A204.1 (cell line): ENCODE results near the gene EIF1AX.
A peak's percentile ranks its signal among the peaks of the same experiment; 100 is the strongest.
"Not testable (repeated sequence)": the region's sequence is repeated elsewhere in the genome, so short reads cannot be mapped to it uniquely, and the experiment has no call there.

ENCODE experiments used
- FAIRE-seq: peaks from 2 replicates; lab custom pipeline; 2012; peaks lifted over from hg19 to GRCh38; lab: Jason Lieb, UNC

EIF1AX gene, protein sequence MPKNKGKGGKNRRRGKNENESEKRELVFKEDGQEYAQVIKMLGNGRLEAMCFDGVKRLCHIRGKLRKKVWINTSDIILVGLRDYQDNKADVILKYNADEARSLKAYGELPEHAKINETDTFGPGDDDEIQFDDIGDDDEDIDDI

GRCh38 chrX:20141281-20142220 is at the start of gene EIF1AX:
Gene EIF1AX (minus strand): TSS chrX:20141838. CDS start chrX:20141640, 198 bp downstream.
- peak; percentile 98 for FAIRE-seq

- no peak for FAIRE-seq
These were observed 47.5 kb upstream of the EIF1AX start for GRCh38 chrX:20189171-20189570.

DNA sequence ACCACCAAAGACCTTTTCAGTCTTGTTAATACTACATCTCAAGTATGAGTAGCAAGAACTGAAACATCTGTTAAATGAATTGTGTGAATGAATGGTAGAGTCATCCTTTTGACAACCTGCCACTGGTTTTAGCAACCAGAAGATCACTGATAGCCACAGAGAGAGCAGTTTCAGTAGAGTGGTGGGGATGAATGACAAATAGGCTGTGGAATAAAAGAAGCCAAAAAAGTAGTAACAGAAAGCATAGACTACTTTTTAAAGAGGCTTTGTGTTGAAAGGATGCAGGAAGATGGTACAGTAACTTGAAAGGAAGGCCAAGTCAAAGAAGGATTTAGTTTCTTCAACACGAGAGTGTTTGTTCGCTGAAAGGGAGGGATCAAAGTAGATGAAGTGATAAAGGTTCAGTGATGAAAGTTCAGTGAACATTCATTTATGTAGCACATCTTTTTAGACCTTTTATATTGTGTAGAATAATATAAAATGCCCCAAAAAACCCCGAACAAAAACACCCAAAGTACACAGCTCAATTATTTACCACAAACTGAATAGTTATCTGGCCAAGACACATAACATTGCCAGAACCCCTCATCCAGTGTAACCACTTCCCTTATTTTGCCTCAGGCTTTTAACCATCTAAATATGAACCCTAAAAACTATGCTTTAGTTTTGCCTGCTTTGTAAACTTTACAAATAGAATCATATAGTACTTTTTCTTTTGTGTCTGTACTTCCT is 40.1 kb upstream of the EIF1AX start:
- FAIRE-seq = no peak

DNA sequence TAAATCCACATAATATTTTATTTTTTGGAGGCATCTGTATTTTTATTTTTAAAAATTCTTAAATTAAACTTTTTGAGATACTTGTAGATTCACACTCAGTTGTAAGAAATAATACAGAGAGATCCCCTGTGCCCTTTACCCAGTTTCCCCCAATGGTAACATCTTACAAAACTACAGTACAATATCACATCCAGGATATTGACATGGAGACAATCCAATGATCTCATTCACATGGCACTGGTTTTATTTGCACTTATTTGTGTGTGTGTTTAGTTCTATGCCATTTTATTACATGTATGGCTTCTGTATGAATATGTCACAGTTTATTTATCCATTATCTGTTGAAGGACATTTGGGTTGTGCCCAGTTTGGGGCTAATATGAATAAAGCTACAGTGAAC is 35.5 kb upstream of the EIF1AX start:
- FAIRE-seq = no peak

GRCh38 chrX:20173856-20174255 is 32.2 kb upstream of the EIF1AX start:
- FAIRE-seq = no peak

DNA sequence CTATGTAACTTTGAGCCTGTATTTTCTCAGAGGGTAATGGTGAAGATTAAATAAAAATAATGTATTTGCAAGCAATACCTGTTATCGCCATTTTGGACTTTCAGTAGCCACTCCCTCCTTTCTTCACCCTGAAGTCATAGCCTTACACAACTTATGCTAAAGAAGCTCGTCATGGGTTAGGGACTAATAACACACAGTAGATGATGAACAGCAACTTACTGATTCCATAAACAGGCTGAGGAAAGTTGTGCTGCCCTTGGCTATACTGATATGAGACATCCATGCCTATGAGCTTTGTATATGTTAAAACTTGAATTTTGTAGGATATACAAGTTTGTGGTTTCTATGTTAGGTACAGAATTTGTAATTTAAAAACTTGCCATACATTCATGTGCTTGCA is 31.7 kb upstream of the EIF1AX start:
- FAIRE-seq = no peak

DNA sequence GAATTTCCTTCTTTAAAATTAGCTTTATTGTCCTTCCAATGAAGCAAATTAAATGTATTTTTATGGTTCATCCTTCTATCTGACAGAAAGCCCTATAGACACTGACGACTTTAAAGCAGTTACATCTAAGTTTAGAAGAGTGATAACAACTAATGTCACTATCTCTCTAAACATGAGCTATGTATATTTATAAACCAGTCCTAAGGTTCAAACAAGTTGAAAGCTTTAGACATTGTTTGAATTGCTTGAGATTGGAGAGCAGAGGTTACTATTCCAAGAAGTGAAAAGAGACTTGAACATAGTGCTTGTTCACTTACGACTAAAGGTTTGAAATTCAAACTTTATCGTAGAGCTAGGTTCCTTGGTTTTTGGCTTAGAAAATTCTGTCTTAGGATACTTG is 30.2 kb upstream of the EIF1AX start:
- FAIRE-seq = no peak

- FAIRE-seq = not testable (repeated sequence)
These were observed 20.9 kb upstream of the EIF1AX start for GRCh38 chrX:20162516-20162915.

- no peak for FAIRE-seq
These were observed 18.3 kb upstream of the EIF1AX start for GRCh38 chrX:20159797-20160385.

- FAIRE-seq = no peak
These were observed 10.1 kb upstream of the EIF1AX start for GRCh38 chrX:20151689-20152088.

DNA sequence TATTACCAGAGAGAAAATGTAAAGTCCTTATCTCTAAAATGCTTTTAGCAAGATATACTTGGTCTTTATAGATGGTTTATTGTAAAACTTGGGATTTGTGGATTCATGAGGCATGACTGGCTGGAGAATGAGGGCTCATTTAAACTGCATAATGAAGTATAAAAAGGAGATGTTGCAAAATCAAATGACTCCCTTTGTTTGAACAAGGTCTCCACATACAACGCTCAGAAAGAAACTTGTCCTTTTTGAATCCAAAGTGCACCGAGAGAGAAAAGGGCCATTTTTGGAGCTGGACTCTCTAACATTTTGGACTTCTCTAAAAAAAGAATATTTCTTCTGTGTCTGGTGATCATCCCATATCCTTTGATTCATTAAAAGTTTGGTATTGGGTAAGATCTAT is 7.7 kb upstream of the EIF1AX start:
- FAIRE-seq = no peak

DNA sequence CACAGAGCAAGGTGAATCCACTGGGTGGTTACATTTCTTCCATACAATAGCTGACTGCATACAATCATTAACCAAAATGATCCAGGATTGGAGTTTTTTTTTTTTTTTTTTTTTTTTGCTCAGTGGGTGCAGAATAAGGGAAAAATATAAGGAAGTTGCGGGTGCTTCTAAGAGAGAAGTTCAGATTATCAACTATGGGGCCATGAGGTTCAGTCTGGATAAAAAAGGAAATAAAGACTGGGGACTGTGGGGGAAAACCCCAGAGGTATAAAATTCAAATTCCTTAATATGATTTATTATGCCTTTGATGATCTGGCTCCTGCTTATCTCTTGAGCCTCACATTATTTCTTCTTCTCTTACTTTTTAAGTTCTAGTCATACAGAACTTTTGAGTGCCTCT is 5.9 kb upstream of the EIF1AX start:
- no peak for FAIRE-seq

DNA sequence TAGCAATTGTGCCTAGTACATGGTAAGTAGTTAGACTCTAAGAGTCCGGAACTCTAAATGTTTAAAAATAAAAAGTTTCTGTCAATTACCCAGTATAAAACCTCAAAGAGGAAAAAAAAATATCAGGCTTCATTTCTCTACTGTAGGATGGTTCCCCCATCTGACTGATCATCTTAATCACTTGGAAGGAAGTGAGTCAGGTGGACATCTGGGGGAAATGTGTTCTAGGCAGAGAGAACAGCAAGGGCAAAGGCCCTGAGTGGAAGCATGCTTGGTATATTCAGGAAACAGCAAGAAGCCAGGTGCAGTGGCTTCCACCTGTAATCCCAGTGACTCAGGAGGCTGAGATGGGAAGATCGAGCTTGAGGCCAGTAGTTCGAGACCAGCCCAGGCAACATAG is 2.9 kb upstream of the EIF1AX start:
- FAIRE-seq = no peak

DNA sequence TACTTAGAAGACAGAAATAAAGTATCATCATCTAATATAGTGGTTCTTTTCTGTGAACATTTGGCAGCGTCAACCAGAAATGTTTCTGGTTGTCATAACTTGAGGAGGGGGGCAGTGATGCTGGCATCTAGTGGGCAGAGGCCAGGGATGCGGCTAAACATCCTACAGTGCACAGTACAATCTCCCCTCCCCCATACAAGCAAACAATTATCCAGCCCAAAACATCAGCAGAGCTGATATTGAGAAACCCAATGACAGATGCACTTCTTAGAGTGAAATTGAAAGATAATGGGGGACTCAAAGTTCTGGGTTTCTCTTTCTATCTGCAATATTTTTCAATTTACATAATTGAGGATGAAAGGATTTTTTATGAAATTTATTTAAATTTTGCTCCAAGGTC is 1.9 kb upstream of the EIF1AX start:
- FAIRE-seq = no peak

- no peak for FAIRE-seq
These were observed 1.5 kb upstream of the EIF1AX start for GRCh38 chrX:20143111-20143510.

GRCh38 chrX:20140420-20140819 is 1.2 kb downstream of the EIF1AX start:
- FAIRE-seq = no peak

- no peak for FAIRE-seq
These were observed 1.7 kb downstream of the EIF1AX start for GRCh38 chrX:20139966-20140365.

GRCh38 chrX:20135944-20136343 is 5.7 kb downstream of the EIF1AX start:
- FAIRE-seq = no peak

GRCh38 chrX:20132666-20133065 is 9.0 kb downstream of the EIF1AX start:
- FAIRE-seq = no peak

DNA sequence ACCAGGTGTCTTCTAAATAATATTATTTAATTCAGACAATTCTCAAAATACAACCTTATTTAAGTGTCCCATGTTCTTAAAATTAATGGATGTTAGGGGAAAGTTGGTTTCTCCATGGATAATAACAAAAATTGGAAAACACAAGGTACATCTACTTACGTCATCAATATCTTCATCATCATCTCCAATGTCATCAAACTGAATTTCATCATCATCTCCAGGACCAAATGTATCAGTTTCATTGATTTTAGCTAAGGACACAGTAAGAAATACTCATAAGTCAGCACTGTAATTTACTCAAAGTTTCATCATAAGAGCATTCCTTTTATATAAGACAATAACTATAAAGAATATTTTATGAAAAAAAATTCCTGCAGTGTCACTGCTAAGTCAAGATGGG is 11.3 kb downstream of the EIF1AX start:
- no peak for FAIRE-seq

DNA sequence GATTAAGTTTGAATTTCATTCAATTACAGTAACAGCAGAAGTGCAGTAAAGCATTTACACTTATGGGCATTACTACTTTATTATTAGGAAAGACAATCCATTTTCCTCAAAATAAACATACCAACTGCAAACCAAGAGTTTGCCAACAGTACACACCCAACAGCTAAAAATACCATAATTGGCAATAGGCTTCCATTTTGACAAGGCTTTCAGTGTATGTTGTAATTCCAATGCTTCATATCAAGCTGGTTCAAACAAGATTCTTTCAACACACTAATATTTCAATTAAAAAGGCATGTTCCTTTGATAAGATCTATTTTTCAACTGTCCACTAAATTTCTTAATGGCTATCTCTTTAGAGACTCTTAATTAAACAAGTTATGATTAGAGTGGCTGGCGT is 12.1 kb downstream of the EIF1AX start:
- FAIRE-seq = no peak

- no peak for FAIRE-seq
These were observed 13.0 kb downstream of the EIF1AX start for GRCh38 chrX:20128670-20129069.

DNA sequence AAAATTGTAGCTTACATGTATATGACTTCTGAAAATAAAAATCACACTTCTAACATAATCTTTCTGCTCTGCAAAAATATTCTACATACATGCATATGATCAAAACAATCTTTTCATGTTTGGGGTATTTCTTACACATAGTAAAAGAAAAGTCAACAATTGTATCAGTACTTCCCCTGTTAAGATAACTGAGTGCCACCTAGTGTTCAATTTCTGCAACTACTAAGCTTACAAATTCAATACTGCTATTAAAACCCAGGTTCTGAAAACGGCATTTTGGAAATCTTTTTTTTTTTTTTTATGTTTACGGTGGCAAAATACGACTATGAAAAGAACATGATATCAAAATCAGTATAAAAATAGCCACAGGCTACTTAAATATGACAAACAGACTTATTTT is 14.2 kb downstream of the EIF1AX start:
- peak; percentile 100 for FAIRE-seq
